Measurements from ENCODE around the gene ETDA. TPM values are rescaled to one million over a fixed set of nuclear protein-coding genes. Genes with fewer than 3 reads are reported as not detected.

The ETDA gene
- total and polyA plus RNA-seq, 2 of the 8 experiments (the other 6 are each of a cell fraction or from before 2014, with no cell fraction given): not detected

DNA sequence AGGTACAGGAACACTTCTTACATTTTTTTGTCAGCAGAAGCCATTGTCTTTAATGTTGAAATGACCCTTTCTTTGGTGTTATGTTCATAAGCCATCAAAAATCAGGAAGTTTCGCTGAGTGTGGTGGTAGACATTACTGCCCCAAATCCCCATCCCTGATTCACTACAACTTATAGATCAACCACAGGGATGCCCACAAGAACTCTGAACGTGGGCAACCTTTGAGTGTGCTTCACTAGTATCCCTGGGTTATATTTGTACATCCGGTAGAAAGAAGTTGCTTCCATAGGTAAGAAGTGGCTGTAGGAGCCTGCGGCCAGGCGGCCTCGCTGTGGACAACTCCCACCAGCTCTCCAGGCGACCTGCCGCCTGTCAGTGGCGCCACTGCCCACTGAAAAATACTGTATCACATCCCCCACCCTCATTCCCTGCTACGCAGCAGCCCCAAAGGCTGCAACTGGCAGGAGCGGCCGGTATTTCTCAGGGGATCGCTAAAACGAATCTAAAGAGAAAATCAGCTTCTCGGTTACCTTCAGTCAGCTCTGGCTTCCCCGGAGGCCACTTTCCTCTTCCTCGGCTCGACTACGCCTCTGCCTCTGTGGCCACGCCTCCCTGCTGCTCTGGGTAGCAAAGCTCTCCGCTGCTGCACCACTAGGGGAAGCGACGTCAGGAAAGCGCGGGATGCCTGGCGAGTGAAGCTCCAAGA lies 43.5 kb downstream of the ETDA start:
- Histone ChIP-seq H3K18ac (ENCODE audit: extremely low read depth, low read length) (no peak overlapping the region), H3K79me1 (ENCODE audit: low read depth, low read length) (no peaks in the 10 kb centered on the region), H4K5ac (ENCODE audit: insufficient read length, low read depth, low read length) (no peak overlapping the region), H3K23me2 (ENCODE audit: low read depth, low read length) (peaks cover 1% of the 10 kb centered on the region; the same call in 1 of the 2 replicates), H3K4me3 (ENCODE audit: extremely low read depth in 1 of 4, insufficient read depth in 2 of 4, low read depth in 3 of 4, low read length in 4 of 4) (peak overlapping the region; percentile 25 to 59 (median 35); a peak in 7 of 8 replicates), H2BK120ac (replicated peaks; ENCODE audit: low read depth, low read length) (no peak overlapping the region), H3K9ac (replicated peaks in 1 of 4; ENCODE audit: extremely low read depth in 1 of 4, low read depth in 3 of 4, low read length in 3 of 4) (no peak overlapping the region), H4K8ac (ENCODE audit: extremely low read depth, insufficient read depth, low read length) (peak overlapping the region; percentile 31; the same call in 1 of the 2 replicates), H2BK5ac (ENCODE audit: low read depth, low read length) (no peak overlapping the region), H3K27ac (ENCODE audit: low read depth, low read length) (no peak overlapping the region), H3K36me3 (ENCODE audit: control insufficient read depth in 2 of 4, insufficient read depth in 4 of 4, low read length in 3 of 4) (peaks cover 0 to 7% (median 1%) of the 10 kb centered on the region in 4 experiments; a peak in 2 of 8 replicates), H4K91ac (replicated peaks; ENCODE audit: insufficient read length, low read length) (no peak overlapping the region), H2AFZ (ENCODE audit: low read length) (no peak overlapping the region), H2AK5ac (ENCODE audit: low read depth, low read length) (no peak overlapping the region), H3K56ac (replicated peaks; ENCODE audit: insufficient read length, low read depth, low read length) (no peak overlapping the region), H2BK15ac (ENCODE audit: low read length) (no peak overlapping the region), H3K27me3 (replicated peaks in 1 of 4; ENCODE audit: control insufficient read depth in 3 of 4, extremely low read depth in 1 of 4, insufficient read depth in 3 of 4, low read length in 3 of 4) (no peaks in the 10 kb centered on the region), H3K4ac (replicated peaks; ENCODE audit: insufficient read length, low read depth, low read length) (no peak overlapping the region), H3K14ac (ENCODE audit: insufficient read length) (no peak overlapping the region), H2BK12ac (ENCODE audit: low read depth, low read length) (no peak overlapping the region), H3K23ac (ENCODE audit: insufficient read length) (no peak overlapping the region), H3K79me2 (ENCODE audit: control insufficient read depth in 1 of 2, insufficient read depth in 2 of 2, low read length in 2 of 2) (peaks cover 0 to 2% of the 10 kb centered on the region in 2 experiments; a peak in 2 of 4 replicates), H3K4me2 (ENCODE audit: insufficient read depth in 1 of 2, low read depth in 2 of 2, low read length in 2 of 2) (peak overlapping the region; percentile 67 to 68), H3K9me3 (ENCODE audit: insufficient read depth in 2 of 2, low read depth in 1 of 2, low read length in 1 of 2) (no peaks in the 10 kb centered on the region), H3K4me1 (replicated peaks in 1 of 4; ENCODE audit: control insufficient read depth in 3 of 4, insufficient read depth in 4 of 4, low read length in 3 of 4) (peaks cover 0 to 6% (median 3%) of the 10 kb centered on the region in 4 experiments; a peak in 2 of 7 replicates), H2BK20ac (ENCODE audit: low read length) (no peak overlapping the region), H4K20me1 (replicated peaks in 1 of 2; ENCODE audit: control insufficient read depth in 1 of 2, insufficient read depth in 2 of 2, low read length in 2 of 2) (no peaks in the 10 kb centered on the region)
- ChIA-PET CTCF (ENCODE audit: partially characterized antibody) (interaction anchor here (0.7 to 1.5 kb wide), 5 partner anchors 11 to 138 kb away, joined by 3 to 7 read pairs (median 3); no protein-coding TSS in a partner anchor), POLR2A (ENCODE audit: partially characterized antibody) (no interaction called here)
- WGBS, 2 experiments (ENCODE audit: extremely low coverage in 1 of 2, insufficient coverage in 1 of 2, insufficient read length in 1 of 2, insufficient replicate concordance in 2 of 2, low coverage in 1 of 2, low lambda C conversion rate in 2 of 2, missing lambda C conversion rate in 1 of 2): 23% methylated on average over 20 of the region's 26 CpGs; no CpG with 5 or more reads in 1 of the 2 experiments
- DNase-seq (ENCODE audit: low read depth in 1 of 2, low spot score in 2 of 2) (peak; percentile 21 to 63), FAIRE-seq (no peak)
- no peak for TF ChIP-seq EZH2 (IDR thresholded peaks at IDR 0.05; ENCODE audit: low read depth, low read length, severe bottlenecking)
- TF ChIP-seq RFX5 (IDR thresholded peaks at IDR 0.05; ENCODE audit: borderline replicate concordance, low read depth, low read length): no peak
- 0 out of 4 replicates have a peak, but pooled peaks of 1 of the 2 experiments have one; percentile 25 for TF ChIP-seq SIN3A (conservative IDR thresholded peaks at IDR 0.05 in 1 of 2, IDR thresholded peaks at IDR 0.05 in 1 of 2; ENCODE audit: low read depth in 1 of 2, low read length in 2 of 2)
- TF ChIP-seq POU5F1 (IDR thresholded peaks at IDR 0.05; ENCODE audit: low read depth, low read length): no peak
- TF ChIP-seq, protein P1, sequence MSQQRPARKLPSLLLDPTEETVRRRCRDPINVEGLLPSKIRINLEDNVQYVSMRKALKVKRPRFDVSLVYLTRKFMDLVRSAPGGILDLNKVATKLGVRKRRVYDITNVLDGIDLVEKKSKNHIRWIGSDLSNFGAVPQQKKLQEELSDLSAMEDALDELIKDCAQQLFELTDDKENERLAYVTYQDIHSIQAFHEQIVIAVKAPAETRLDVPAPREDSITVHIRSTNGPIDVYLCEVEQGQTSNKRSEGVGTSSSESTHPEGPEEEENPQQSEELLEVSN (IDR thresholded peaks at IDR 0.05): peak; percentile 91
- no peak for TF ChIP-seq EP300 (IDR thresholded peaks at IDR 0.05; ENCODE audit: borderline replicate concordance in 1 of 2, low read depth in 2 of 2, low read length in 2 of 2)
- TF ChIP-seq, protein P2, sequence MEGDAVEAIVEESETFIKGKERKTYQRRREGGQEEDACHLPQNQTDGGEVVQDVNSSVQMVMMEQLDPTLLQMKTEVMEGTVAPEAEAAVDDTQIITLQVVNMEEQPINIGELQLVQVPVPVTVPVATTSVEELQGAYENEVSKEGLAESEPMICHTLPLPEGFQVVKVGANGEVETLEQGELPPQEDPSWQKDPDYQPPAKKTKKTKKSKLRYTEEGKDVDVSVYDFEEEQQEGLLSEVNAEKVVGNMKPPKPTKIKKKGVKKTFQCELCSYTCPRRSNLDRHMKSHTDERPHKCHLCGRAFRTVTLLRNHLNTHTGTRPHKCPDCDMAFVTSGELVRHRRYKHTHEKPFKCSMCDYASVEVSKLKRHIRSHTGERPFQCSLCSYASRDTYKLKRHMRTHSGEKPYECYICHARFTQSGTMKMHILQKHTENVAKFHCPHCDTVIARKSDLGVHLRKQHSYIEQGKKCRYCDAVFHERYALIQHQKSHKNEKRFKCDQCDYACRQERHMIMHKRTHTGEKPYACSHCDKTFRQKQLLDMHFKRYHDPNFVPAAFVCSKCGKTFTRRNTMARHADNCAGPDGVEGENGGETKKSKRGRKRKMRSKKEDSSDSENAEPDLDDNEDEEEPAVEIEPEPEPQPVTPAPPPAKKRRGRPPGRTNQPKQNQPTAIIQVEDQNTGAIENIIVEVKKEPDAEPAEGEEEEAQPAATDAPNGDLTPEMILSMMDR (IDR thresholded peaks at IDR 0.05; ENCODE audit: control extremely low read depth in 1 of 3, insufficient read depth in 1 of 3, low read depth in 1 of 3, low read length in 3 of 3): peak; percentile 27 to 39 (median 37)
- peak; percentile 45; the same call in 1 of the 2 replicates for TF ChIP-seq CREB1 (IDR thresholded peaks at IDR 0.05)

Data from H1 (cell line).